ENCODE data around the gene HNF4A. TPM values are rescaled to one million over a fixed set of nuclear protein-coding genes. Genes with fewer than 3 reads are reported as not detected.

HNF4A gene
- total and polyA plus RNA-seq, 9 donors, result 0.07 to 1.5 (median 0.25) TPM

- Histone ChIP-seq H3K9me3 (no peaks in the 10 kb centered on the region), H3K27me3 (no peaks in the 10 kb centered on the region), H3K4me3 (no peak overlapping the region), H3K4me1 (ENCODE audit: insufficient read depth) (peaks cover 12% of the 10 kb centered on the region), H3K27ac (no peak overlapping the region), H3K36me3 (no peaks in the 10 kb centered on the region)
- WGBS, 3 donors, result 79 to 83% (median 80%) methylated on average over 4 of the region's 4 CpGs
- DNase-seq, result peak in 1 of 5 donors; percentile 5
- TF ChIP-seq CTCF (IDR thresholded peaks at IDR 0.05) (no peak), EP300 (IDR thresholded peaks at IDR 0.05) (no peak)
- intact Hi-C loops (cut with DNase I), result no loop called here
Measured at GRCh38 chr20:44420497-44420896, 65.0 kb downstream of the HNF4A start.

GRCh38 chr20:44422083-44422482, 66.6 kb downstream of the HNF4A start:
- DNase-seq, result peak in 1 of 5 donors; percentile 23
- WGBS, 3 donors, result 36 to 50% (median 43%) methylated on average over 3 of the region's 3 CpGs
- no peak for TF ChIP-seq EP300 (IDR thresholded peaks at IDR 0.05)
- TF ChIP-seq CTCF (IDR thresholded peaks at IDR 0.05), result no peak
- no peak for TF ChIP-seq POLR2A (IDR thresholded peaks at IDR 0.05)
- no peaks in the 10 kb centered on the region for H3K9me3 ChIP-seq
- no peaks in the 10 kb centered on the region for H3K36me3 ChIP-seq
- intact Hi-C loops (cut with DNase I), result no loop called here
- H3K27ac ChIP-seq, result no peak overlapping the region
- H3K27me3 ChIP-seq, result no peaks in the 10 kb centered on the region
- no peak overlapping the region for H3K4me3 ChIP-seq
- H3K4me1 ChIP-seq (ENCODE audit: insufficient read depth), result peaks cover 8% of the 10 kb centered on the region

GRCh38 chr20:44423480-44423879, 68.0 kb downstream of the HNF4A start:
- H3K36me3 ChIP-seq, result no peaks in the 10 kb centered on the region
- no peak for DNase-seq
- intact Hi-C loops (cut with DNase I), result no loop called here
- H3K9me3 ChIP-seq, result no peaks in the 10 kb centered on the region
- H3K4me3 ChIP-seq, result no peak overlapping the region
- no peak for TF ChIP-seq EP300 (IDR thresholded peaks at IDR 0.05)
- TF ChIP-seq CTCF (IDR thresholded peaks at IDR 0.05), result no peak
- TF ChIP-seq POLR2A (IDR thresholded peaks at IDR 0.05), result no peak
- WGBS, 3 donors, result 58 to 69% (median 66%) methylated on average over 5 of the region's 5 CpGs
- H3K27ac ChIP-seq, result no peak overlapping the region
- peaks cover under 1% of the 10 kb centered on the region for H3K4me1 ChIP-seq (ENCODE audit: insufficient read depth)
- no peaks in the 10 kb centered on the region for H3K27me3 ChIP-seq

GRCh38 chr20:44424039-44424495, 68.6 kb downstream of the HNF4A start:
- intact Hi-C loops (cut with DNase I), result no loop called here
- H3K36me3 ChIP-seq, result no peaks in the 10 kb centered on the region
- H3K4me3 ChIP-seq, result no peak overlapping the region
- no peak for TF ChIP-seq CTCF (IDR thresholded peaks at IDR 0.05)
- H3K27ac ChIP-seq, result no peak overlapping the region
- WGBS, 3 donors, result 83 to 90% (median 87%) methylated on average over 14 of the region's 14 CpGs
- no peaks in the 10 kb centered on the region for H3K9me3 ChIP-seq
- H3K27me3 ChIP-seq, result no peaks in the 10 kb centered on the region
- no peak for DNase-seq
- H3K4me1 ChIP-seq (ENCODE audit: insufficient read depth), result no peaks in the 10 kb centered on the region

GRCh38 chr20:44425923-44426322, 70.4 kb downstream of the HNF4A start:
- Histone ChIP-seq H3K27ac (no peak overlapping the region), H3K4me3 (no peak overlapping the region), H3K36me3 (no peaks in the 10 kb centered on the region), H3K27me3 (no peaks in the 10 kb centered on the region), H3K4me1 (ENCODE audit: insufficient read depth) (no peaks in the 10 kb centered on the region), H3K9me3 (no peaks in the 10 kb centered on the region)
- 91 to 96% (median 94%) methylated on average over 2 of the region's 2 CpGs for WGBS, 3 donors
- TF ChIP-seq CTCF (IDR thresholded peaks at IDR 0.05), result no peak
- no peak for TF ChIP-seq EP300 (IDR thresholded peaks at IDR 0.05)
- no peak for TF ChIP-seq POLR2A (IDR thresholded peaks at IDR 0.05)
- intact Hi-C loops (cut with DNase I), result no loop called here
- DNase-seq, result no peak

Measured in ovary (tissue), 9 donors.